GM12878 (cell line): Measurements from ENCODE around the gene ADAM33. TPM values are rescaled to one million over a fixed set of nuclear protein-coding genes. Genes with fewer than 3 reads are reported as not detected.

Experiments used
- ATAC-seq: fragments of 200-7000 bp; cut with Tn5 transposase; 3 replicates; pipeline ENCODE4 v1.9.1; 2020; ENCODE audit warnings: mild to moderate bottlenecking, moderate library complexity
- BruUV-seq: library from RNA; stranded (reverse); fragments of 400-500 nt; replicated peaks from 2 replicates; lab custom pipeline; 2021; lab: Mats Ljungman, UMichigan
- CTCF ChIA-PET: fragments of 300-600 bp; sonication (Branson Sonifier 250); formaldehyde crosslinking; extraction: SDS; loops from one replicate; lab custom pipeline; 2021; ENCODE audit warnings: inconsistent platforms; lab: Yijun Ruan, JAX
- POLR2A ChIA-PET: fragments of 350-600 bp; formaldehyde crosslinking; extraction: SDS; loops from one replicate; lab custom pipeline; 2021; ENCODE audit warnings: inconsistent platforms; lab: Charles Lee
- RAD21 ChIA-PET: fragments of 300-600 bp; sonication (Branson Sonifier 250); formaldehyde crosslinking; loops from one replicate; lab custom pipeline; 2023; ENCODE audit warnings: antibody characterized with exemption; ENCODE audit not compliant: unreplicated experiment; lab: Charles Lee
- SMC1A ChIA-PET: fragments of 300-600 bp; sonication (Branson Sonifier 250); formaldehyde crosslinking; loops from one replicate; lab custom pipeline; 2023; ENCODE audit not compliant: unreplicated experiment, uncharacterized antibody; lab: Charles Lee
- DNase-seq: peaks from one replicate; pipeline ENCODE4 v3.0.0-alpha.2; 2011; ENCODE audit warnings: low read depth, low spot score
- FAIRE-seq: peaks from 3 replicates; lab custom pipeline; 2011; peaks lifted over from hg19 to GRCh38; lab: Jason Lieb, UNC
- H2AFZ ChIP-seq: 2 replicates; pipeline ENCODE4 v1.6.0; 2011; ENCODE audit warnings: low read depth, low read length, control low read depth; ENCODE audit not compliant: control insufficient read depth
- H3K27ac ChIP-seq: 2 replicates; pipeline ENCODE4 v1.5.1; 2011; ENCODE audit warnings: control low read depth; ENCODE audit not compliant: control insufficient read depth, insufficient read depth
- H3K27me3 ChIP-seq, 2 experiments: replicated peaks in 1 of 2; 2 replicates each; pipeline versions ENCODE4 v1.6.0 to v1.6.1; 2011; ENCODE audit warnings: low read length in 1 of 2; ENCODE audit not compliant: control insufficient read depth in 2 of 2, insufficient read depth in 2 of 2
- H3K36me3 ChIP-seq, 2 experiments: 2 replicates each; pipeline ENCODE4 v1.5.1; 2011; ENCODE audit warnings: low read length in 1 of 2; ENCODE audit not compliant: control insufficient read depth in 2 of 2, insufficient read depth in 2 of 2
- H3K4me1 ChIP-seq: 2 replicates; pipeline ENCODE4 v1.6.1; 2011; ENCODE audit warnings: mild to moderate bottlenecking, low read length, moderate library complexity, mixed read lengths; ENCODE audit not compliant: control insufficient read depth, insufficient read depth
- H3K4me2 ChIP-seq: 2 replicates; pipeline ENCODE4 v1.6.0; 2011; ENCODE audit warnings: control low read depth; ENCODE audit not compliant: control insufficient read depth, insufficient read depth
- H3K4me3 ChIP-seq: fragments of 200-600 bp; sonication (generic); 2 replicates; pipeline ENCODE4 v1.5.1; 2016
- H3K79me2 ChIP-seq: 2 replicates; pipeline ENCODE4 v1.6.0; 2011; ENCODE audit warnings: low read length; ENCODE audit not compliant: control insufficient read depth, insufficient read depth
- H3K9ac ChIP-seq: 2 replicates; pipeline ENCODE4 v1.8.0; 2011; ENCODE audit warnings: low read length, control low read depth, mixed read lengths; ENCODE audit not compliant: control insufficient read depth, insufficient read depth
- H3K9me3 ChIP-seq: replicated peaks from 3 replicates; pipeline ENCODE4 v1.5.1; 2011; ENCODE audit warnings: mild to moderate bottlenecking, low read length; ENCODE audit not compliant: control insufficient read depth, insufficient read depth
- H4K20me1 ChIP-seq: 2 replicates; pipeline ENCODE4 v1.6.0; 2011; ENCODE audit not compliant: control insufficient read depth, insufficient read depth
- CBX5 ChIP-seq: sonication (generic); IDR thresholded peaks from 2 replicates; pipeline ENCODE4 v1.6.1; 2016; ENCODE audit warnings: low read depth, moderate library complexity, mild to moderate bottlenecking, inconsistent platforms
- CEBPB ChIP-seq, 2 experiments: fragments of 150-350 bp in 1 of 2; IDR thresholded peaks; 2 replicates each; pipeline ENCODE4 v1.6.1; 2012 to 2014; ENCODE audit warnings: low read depth in 2 of 2, low read length in 2 of 2, borderline replicate concordance in 1 of 2, inconsistent platforms in 1 of 2
- CREM ChIP-seq: IDR thresholded peaks from 2 replicates; pipeline ENCODE4 v1.6.1; 2014; ENCODE audit warnings: antibody characterized with exemption, low read depth
- KDM1A ChIP-seq: fragments of 200-600 bp; sonication (generic); IDR thresholded peaks from 2 replicates; pipeline ENCODE4 v1.6.1; 2016; ENCODE audit warnings: borderline replicate concordance
- MEF2A ChIP-seq: IDR thresholded peaks from 2 replicates; pipeline ENCODE4 v1.6.1; 2011; ENCODE audit warnings: low read depth, mild to moderate bottlenecking, low read length, moderate library complexity; ENCODE audit not compliant: insufficient read depth
- NBN ChIP-seq: fragments of 450-650 bp; IDR thresholded peaks from 2 replicates; pipeline ENCODE4 v1.6.1; 2016
- NFYA ChIP-seq: IDR thresholded peaks from 2 replicates; pipeline ENCODE4 v1.6.1; 2011; ENCODE audit warnings: low read depth, mild to moderate bottlenecking, low read length, improper control_type of control experiment, borderline replicate concordance
- RUNX3 ChIP-seq: IDR thresholded peaks from 2 replicates; pipeline ENCODE4 v1.6.1; 2012; ENCODE audit warnings: low read length, inconsistent platforms
- TCF12 ChIP-seq: IDR thresholded peaks from 2 replicates; pipeline ENCODE4 v1.6.1; 2011; ENCODE audit warnings: low read depth, mild to moderate bottlenecking, low read length
- YBX1 ChIP-seq: fragments of 450-650 bp; IDR thresholded peaks from 2 replicates; pipeline ENCODE4 v1.6.1; 2016; ENCODE audit warnings: antibody characterized with exemption
- ZNF384 ChIP-seq: IDR thresholded peaks from 2 replicates; pipeline ENCODE4 v1.6.1; 2012; ENCODE audit warnings: low read depth, mild to moderate bottlenecking, low read length, improper control_type of control experiment, borderline replicate concordance
- WGBS: methylation state at CpG from one replicate; pipeline ENCODE4 v1.1.6; 2016; ENCODE audit warnings: low lambda C conversion rate; ENCODE audit not compliant: insufficient replicate concordance, insufficient coverage; ENCODE audit errors: missing lambda C conversion rate; 5-methylcytosine and 5-hydroxymethylcytosine counted together
- in situ Hi-C: fragments of 300-500 bp; cut with MboI; formaldehyde crosslinking; loops from 9 replicates; pipeline ENCODE4 v1.14.3; 2018; ENCODE audit warnings: mixed read lengths
- intact Hi-C: fragments of 100-400 bp; cut with micrococcal nuclease; formaldehyde crosslinking; loops from one replicate; pipeline ENCODE4 v1.14.2; 2022; ENCODE audit not compliant: unreplicated experiment
- polyA plus RNA-seq, 11 experiments: library from polyadenylated mRNA; depleted of rRNA in 4 of 11; unstranded in 6 of 11; stranded (reverse) in 5 of 11; fragments of >200 nt; fragmentation: Nextera tagmentation in 4 of 11; fragmentation: Illumina TruSeq in 1 of 11; extraction: Ambion mirVana in 4 of 11; extraction: Trizol in 1 of 11; gene quantifications; 1 replicate in 1 of 11; 2 replicates in 10 of 11; pipeline versions ENCODE4 v1.2.1 to v1.2.3, GENCODE V29; 2011 to 2016; ENCODE audit warnings: inconsistent platforms in 2 of 11, missing spikeins in 2 of 11, low read depth in 1 of 11
- total RNA-seq, 4 experiments: library from RNA; depleted of rRNA in 3 of 4; stranded (reverse); fragments of >200 nt in 3 of 4; fragmentation: Illumina TruSeq in 1 of 4; extraction: Trizol in 1 of 4; gene quantifications; 2 replicates each; pipeline versions ENCODE4 v1.2.1 to v1.2.3, GENCODE V29; 2013 to 2021
- TF ChIP-seq, protein P1 (sequence below): fragments of 450-650 bp; IDR thresholded peaks from 2 replicates; pipeline ENCODE4 v1.6.1; 2018; ENCODE audit warnings: borderline replicate concordance, mild to moderate bottlenecking; ENCODE audit not compliant: partially characterized antibody
- TF ChIP-seq, protein P2 (sequence below): fragments of 450-650 bp; IDR thresholded peaks from 2 replicates; pipeline ENCODE4 v1.6.1; 2017; ENCODE audit warnings: mild to moderate bottlenecking
- TF ChIP-seq, protein P3 (sequence below): fragments of 150-350 bp; IDR thresholded peaks from 2 replicates; pipeline ENCODE4 v1.6.1; 2014; ENCODE audit warnings: mild to moderate bottlenecking, low read depth, low read length
- TF ChIP-seq, protein P4 (sequence below): IDR thresholded peaks from 2 replicates; pipeline ENCODE4 v1.6.1; 2012; ENCODE audit warnings: low read depth, low read length, improper control_type of control experiment

ADAM33 gene
- total and polyA plus RNA-seq, 10 of the 15 experiments (the other 5 are each of a cell fraction or from before 2014, with no cell fraction given) = not detected

DNA sequence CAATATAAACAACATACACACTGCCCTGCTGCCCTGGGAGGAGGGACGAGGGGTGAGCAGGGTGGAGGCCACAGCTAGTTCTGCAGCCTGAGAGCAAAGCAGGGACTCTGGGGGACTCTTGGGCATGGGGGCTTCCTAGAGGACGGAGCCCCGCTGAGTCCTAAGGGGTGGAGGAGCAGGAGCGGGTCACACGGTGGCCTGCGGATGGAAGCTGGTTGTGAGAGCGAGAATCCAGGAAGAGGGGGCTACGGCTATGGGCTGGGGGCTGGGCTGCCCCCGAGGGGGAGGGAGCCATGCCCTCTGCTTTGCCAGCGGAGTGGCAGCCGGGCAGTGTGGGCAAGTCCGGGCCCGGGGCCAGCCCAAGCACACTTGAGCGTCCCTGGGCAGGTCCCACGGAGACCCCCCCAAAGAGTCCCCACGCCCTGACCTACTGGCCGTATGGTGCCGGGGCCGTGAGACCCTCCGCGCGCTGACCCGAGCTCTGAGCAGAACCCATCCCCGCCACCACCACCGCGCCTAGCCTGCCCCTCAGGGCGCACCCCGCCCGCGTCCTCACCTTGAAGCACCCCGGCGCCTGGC lies 369 bp downstream of the ADAM33 start (continued):
- TF ChIP-seq, protein P1, sequence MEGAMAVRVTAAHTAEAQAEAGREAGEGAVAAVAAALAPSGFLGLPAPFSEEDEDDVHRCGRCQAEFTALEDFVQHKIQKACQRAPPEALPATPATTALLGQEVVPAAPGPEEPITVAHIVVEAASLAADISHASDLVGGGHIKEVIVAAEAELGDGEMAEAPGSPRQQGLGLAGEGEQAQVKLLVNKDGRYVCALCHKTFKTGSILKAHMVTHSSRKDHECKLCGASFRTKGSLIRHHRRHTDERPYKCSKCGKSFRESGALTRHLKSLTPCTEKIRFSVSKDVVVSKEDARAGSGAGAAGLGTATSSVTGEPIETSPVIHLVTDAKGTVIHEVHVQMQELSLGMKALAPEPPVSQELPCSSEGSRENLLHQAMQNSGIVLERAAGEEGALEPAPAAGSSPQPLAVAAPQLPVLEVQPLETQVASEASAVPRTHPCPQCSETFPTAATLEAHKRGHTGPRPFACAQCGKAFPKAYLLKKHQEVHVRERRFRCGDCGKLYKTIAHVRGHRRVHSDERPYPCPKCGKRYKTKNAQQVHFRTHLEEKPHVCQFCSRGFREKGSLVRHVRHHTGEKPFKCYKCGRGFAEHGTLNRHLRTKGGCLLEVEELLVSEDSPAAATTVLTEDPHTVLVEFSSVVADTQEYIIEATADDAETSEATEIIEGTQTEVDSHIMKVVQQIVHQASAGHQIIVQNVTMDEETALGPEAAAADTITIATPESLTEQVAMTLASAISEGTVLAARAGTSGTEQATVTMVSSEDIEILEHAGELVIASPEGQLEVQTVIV = no peak
- TF ChIP-seq CREM (no peak), ZNF384 (no peak), RUNX3 (no peak)

DNA sequence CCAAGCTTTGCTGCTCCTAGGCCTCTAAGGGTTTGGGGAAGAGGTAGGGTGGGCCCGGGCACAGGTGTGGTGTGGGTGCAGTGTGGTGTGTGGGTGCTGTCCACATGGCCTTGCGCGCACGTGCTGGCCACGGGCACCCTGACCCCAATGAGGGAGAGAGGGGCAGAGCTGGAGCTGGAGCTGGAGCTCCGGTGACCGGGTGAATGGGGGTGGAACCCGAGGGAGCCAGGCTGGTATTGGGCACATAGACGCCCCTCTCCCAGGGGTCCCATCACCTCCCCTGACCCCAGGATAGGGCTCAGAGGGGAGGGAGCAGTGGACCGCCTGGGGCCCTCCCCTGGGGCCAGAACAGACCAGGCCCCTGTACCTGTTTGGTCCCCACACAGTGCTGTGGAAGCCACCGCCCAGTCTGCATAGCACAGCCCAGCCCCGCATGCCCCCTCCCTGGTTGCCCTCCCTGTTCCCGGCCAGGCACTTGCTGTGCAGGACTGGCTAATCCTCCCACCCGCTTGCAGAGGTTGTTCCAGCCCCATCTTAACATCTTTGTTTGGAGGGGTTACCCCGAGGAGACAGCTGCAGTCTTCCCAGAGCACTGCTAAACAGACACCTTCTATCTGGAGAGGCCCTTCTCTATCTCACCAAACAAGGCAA lies 984 bp downstream of the ADAM33 start:
- H3K9ac ChIP-seq = no peak overlapping the region
- H4K20me1 ChIP-seq = no peaks in the 10 kb centered on the region; the same call in 1 of the 2 replicates
- SMC1A ChIA-PET = no interaction called here
- peaks cover 3 to 6% of the 10 kb centered on the region in 2 experiments; a peak in 3 of 4 replicates for H3K27me3 ChIP-seq
- ATAC-seq (no peak), DNase-seq (no peak), FAIRE-seq (no peak)
- 47% methylated on average over 15 of the region's 15 CpGs for WGBS
- H2AFZ ChIP-seq = no peak overlapping the region
- no peaks in the 10 kb centered on the region for H3K79me2 ChIP-seq
- no peaks in the 10 kb centered on the region for H3K36me3 ChIP-seq
- POLR2A ChIA-PET = no interaction called here
- CTCF ChIA-PET = no interaction called here
- no peak overlapping the region for H3K4me2 ChIP-seq
- no peaks in the 10 kb centered on the region for H3K9me3 ChIP-seq
- H3K4me3 ChIP-seq = no peak overlapping the region
- RAD21 ChIA-PET = no interaction called here
- H3K27ac ChIP-seq = no peak overlapping the region
- no peaks in the 10 kb centered on the region; the same call in 1 of the 2 replicates for H3K4me1 ChIP-seq
- in situ Hi-C loops = no loop called here
- intact Hi-C loops = loop anchor here (10.0 kb wide), 1 partner anchor 404 kb away; no protein-coding TSS in a partner anchor
- BruUV-seq = no TSS peak
- no peak for TF ChIP-seq TCF12
- no peak for TF ChIP-seq NFYA
- TF ChIP-seq, protein P2, sequence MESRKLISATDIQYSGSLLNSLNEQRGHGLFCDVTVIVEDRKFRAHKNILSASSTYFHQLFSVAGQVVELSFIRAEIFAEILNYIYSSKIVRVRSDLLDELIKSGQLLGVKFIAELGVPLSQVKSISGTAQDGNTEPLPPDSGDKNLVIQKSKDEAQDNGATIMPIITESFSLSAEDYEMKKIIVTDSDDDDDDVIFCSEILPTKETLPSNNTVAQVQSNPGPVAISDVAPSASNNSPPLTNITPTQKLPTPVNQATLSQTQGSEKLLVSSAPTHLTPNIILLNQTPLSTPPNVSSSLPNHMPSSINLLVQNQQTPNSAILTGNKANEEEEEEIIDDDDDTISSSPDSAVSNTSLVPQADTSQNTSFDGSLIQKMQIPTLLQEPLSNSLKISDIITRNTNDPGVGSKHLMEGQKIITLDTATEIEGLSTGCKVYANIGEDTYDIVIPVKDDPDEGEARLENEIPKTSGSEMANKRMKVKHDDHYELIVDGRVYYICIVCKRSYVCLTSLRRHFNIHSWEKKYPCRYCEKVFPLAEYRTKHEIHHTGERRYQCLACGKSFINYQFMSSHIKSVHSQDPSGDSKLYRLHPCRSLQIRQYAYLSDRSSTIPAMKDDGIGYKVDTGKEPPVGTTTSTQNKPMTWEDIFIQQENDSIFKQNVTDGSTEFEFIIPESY = no peak
- no peak for TF ChIP-seq CEBPB (IDR thresholded peaks at IDR 0.05; ENCODE audit: borderline replicate concordance in 1 of 2, low read depth in 2 of 2, low read length in 2 of 2)
- TF ChIP-seq CBX5 = no peak
- no peak for TF ChIP-seq YBX1
- TF ChIP-seq, protein P3, sequence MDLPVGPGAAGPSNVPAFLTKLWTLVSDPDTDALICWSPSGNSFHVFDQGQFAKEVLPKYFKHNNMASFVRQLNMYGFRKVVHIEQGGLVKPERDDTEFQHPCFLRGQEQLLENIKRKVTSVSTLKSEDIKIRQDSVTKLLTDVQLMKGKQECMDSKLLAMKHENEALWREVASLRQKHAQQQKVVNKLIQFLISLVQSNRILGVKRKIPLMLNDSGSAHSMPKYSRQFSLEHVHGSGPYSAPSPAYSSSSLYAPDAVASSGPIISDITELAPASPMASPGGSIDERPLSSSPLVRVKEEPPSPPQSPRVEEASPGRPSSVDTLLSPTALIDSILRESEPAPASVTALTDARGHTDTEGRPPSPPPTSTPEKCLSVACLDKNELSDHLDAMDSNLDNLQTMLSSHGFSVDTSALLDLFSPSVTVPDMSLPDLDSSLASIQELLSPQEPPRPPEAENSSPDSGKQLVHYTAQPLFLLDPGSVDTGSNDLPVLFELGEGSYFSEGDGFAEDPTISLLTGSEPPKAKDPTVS = no peak
- TF ChIP-seq KDM1A = no peak
- TF ChIP-seq NBN = no peak
- TF ChIP-seq, protein P4, sequence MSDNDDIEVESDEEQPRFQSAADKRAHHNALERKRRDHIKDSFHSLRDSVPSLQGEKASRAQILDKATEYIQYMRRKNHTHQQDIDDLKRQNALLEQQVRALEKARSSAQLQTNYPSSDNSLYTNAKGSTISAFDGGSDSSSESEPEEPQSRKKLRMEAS = no peak
- no peak for TF ChIP-seq MEF2A
